K562 (cell line): ENCODE data around the gene ABHD12. TPM values are rescaled to one million over a fixed set of nuclear protein-coding genes. Genes with fewer than 3 reads are reported as not detected.

Source experiments
- KLF6 ChIP-seq: fragments of 250-450 bp; sonication (Bioruptor Pico); IDR thresholded peaks from 2 replicates; pipeline ENCODE4 v1.4.0; 2020; ENCODE audit warnings: mild to moderate bottlenecking, moderate library complexity, borderline replicate concordance
- MAFG ChIP-seq: fragments of 450-650 bp; conservative IDR thresholded peaks from 2 replicates; pipeline ENCODE4 v1.6.1; 2016; ENCODE audit warnings: missing genetic modification characterization, missing compliant biosample characterization
- MEF2D ChIP-seq: conservative IDR thresholded peaks from 2 replicates; pipeline ENCODE4 v1.6.1; 2016; ENCODE audit warnings: low read depth, missing genetic modification characterization, missing compliant biosample characterization
- NFYB ChIP-seq: IDR thresholded peaks from 2 replicates; pipeline ENCODE4 v1.6.1; 2011; ENCODE audit warnings: mild to moderate bottlenecking, moderate library complexity; ENCODE audit not compliant: insufficient read length; ENCODE audit errors: extremely low read depth
- SAFB ChIP-seq: fragments of 200-400 bp; formaldehyde crosslinking; IDR thresholded peaks from 2 replicates; pipeline ENCODE4 v1.6.1; 2017; ENCODE audit warnings: low read depth, low read length, borderline replicate concordance
- TARDBP ChIP-seq: fragments of 450-650 bp; IDR thresholded peaks from 2 replicates; pipeline ENCODE4 v1.6.1; 2016
- ZBED1 ChIP-seq: IDR thresholded peaks from 2 replicates; pipeline ENCODE4 v1.6.1; 2014
- ZNF695 ChIP-seq: fragments of 450-650 bp; formaldehyde crosslinking; IDR thresholded peaks from 2 replicates; pipeline ENCODE4 v1.4.0; 2020; ENCODE audit warnings: mild to moderate bottlenecking, moderate library complexity
- polyA plus RNA-seq, 8 experiments: library from polyadenylated mRNA; depleted of rRNA in 4 of 8; stranded (reverse) in 5 of 8; unstranded in 3 of 8; fragments of >200 nt; fragmentation: Nextera tagmentation in 2 of 8; fragmentation: Illumina TruSeq in 1 of 8; extraction: Ambion mirVana in 2 of 8; extraction: Trizol in 1 of 8; gene quantifications; 2 replicates each; pipeline versions ENCODE4 v1.2.1 to v1.2.3, GENCODE V29; 2011 to 2014; ENCODE audit warnings: inconsistent platforms in 1 of 8, missing spikeins in 1 of 8
- total RNA-seq, 7 experiments: library from RNA; depleted of rRNA in 6 of 7; stranded (reverse); fragments of >200 nt in 6 of 7; fragmentation: Illumina TruSeq in 2 of 7; extraction: Trizol in 2 of 7; gene quantifications; 2 replicates each; pipeline versions ENCODE4 v1.2.1 to v1.2.3, GENCODE V29; 2011 to 2021; ENCODE audit warnings: low replicate concordance in 1 of 7
- TF ChIP-seq, protein P1 (sequence below): sonication (generic); formaldehyde crosslinking; IDR thresholded peaks from 2 replicates; pipeline ENCODE4 v1.8.0; 2022; ENCODE audit warnings: mild to moderate bottlenecking, missing genetic modification reagents
- TF ChIP-seq, protein P2 (sequence below): fragments of 250-450 bp; sonication (Bioruptor Pico); IDR thresholded peaks from 2 replicates; pipeline ENCODE4 v1.5.0; 2022; ENCODE audit warnings: mild to moderate bottlenecking

ABHD12 gene
- total and polyA plus RNA-seq, 9 of the 15 experiments (the other 6 are each of a cell fraction or from before 2014, with no cell fraction given): 0.65 to 15.6 (median 9.1) TPM

DNA sequence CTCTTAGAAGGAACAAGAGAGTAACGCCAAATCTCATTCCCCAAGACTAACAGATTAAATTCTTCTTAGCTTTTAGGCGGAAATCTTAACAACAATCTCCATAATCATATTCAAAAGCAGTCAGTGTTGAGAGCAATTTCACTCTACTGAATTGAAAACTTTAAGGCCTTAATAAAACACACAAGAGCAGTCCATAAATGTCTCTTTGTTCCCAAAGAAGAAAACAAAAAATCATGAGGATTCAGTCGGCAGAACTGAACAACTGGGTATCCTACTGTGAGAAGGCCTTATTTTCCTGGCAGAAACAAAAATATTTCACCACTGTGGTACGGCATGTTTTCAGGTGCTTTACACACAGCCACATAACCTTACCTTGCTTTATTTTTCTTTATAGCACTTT lies 14.4 kb downstream of the ABHD12 start (continued):
- TF ChIP-seq, protein P1, sequence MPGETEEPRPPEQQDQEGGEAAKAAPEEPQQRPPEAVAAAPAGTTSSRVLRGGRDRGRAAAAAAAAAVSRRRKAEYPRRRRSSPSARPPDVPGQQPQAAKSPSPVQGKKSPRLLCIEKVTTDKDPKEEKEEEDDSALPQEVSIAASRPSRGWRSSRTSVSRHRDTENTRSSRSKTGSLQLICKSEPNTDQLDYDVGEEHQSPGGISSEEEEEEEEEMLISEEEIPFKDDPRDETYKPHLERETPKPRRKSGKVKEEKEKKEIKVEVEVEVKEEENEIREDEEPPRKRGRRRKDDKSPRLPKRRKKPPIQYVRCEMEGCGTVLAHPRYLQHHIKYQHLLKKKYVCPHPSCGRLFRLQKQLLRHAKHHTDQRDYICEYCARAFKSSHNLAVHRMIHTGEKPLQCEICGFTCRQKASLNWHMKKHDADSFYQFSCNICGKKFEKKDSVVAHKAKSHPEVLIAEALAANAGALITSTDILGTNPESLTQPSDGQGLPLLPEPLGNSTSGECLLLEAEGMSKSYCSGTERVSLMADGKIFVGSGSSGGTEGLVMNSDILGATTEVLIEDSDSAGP (CRISPR knock-in tag): no peak
- no peak for TF ChIP-seq ZBED1
- no peak for TF ChIP-seq MAFG (tag)
- TF ChIP-seq MEF2D (tag): no peak
- TF ChIP-seq SAFB: no peak
- TF ChIP-seq, protein P2, sequence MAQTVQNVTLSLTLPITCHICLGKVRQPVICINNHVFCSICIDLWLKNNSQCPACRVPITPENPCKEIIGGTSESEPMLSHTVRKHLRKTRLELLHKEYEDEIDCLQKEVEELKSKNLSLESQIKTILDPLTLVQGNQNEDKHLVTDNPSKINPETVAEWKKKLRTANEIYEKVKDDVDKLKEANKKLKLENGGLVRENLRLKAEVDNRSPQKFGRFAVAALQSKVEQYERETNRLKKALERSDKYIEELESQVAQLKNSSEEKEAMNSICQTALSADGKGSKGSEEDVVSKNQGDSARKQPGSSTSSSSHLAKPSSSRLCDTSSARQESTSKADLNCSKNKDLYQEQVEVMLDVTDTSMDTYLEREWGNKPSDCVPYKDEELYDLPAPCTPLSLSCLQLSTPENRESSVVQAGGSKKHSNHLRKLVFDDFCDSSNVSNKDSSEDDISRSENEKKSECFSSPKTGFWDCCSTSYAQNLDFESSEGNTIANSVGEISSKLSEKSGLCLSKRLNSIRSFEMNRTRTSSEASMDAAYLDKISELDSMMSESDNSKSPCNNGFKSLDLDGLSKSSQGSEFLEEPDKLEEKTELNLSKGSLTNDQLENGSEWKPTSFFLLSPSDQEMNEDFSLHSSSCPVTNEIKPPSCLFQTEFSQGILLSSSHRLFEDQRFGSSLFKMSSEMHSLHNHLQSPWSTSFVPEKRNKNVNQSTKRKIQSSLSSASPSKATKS (CRISPR knock-in tag): no peak
- TF ChIP-seq KLF6 (CRISPR knock-in tag): no peak
- no peak for TF ChIP-seq TARDBP
- TF ChIP-seq NFYB: no peak
- no peak for TF ChIP-seq ZNF695 (CRISPR knock-in tag)
